Measurements from ENCODE around the gene ATR.
A peak's percentile ranks its signal among the peaks of the same experiment; 100 is the strongest.
"Not testable (repeated sequence)": the region's sequence is repeated elsewhere in the genome, so short reads cannot be mapped to it uniquely, and the experiment has no call there.

Gene ATR

DNA sequence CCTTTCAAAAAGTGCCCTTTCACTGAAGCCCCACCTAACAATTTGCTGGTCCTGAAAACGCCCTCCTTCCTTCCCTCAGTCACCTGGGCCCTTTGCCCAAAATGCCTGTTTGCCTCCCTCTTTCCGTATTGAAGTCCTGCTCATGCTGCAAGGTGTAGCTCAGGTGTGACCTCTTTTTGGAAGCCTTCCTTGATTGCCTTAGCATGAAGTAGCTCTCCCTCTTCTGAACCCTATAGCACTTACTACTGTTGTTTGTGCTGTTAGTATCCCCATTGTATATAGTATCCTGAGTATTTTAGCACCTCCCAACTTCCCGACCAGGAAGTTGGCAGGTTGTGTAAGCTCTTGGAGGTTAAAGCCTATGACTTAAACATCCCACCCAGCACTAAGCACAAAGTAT is 19.4 kb upstream of the ATR start:
- no peak overlapping the region for H3K27ac Mint-ChIP-seq
- no peaks in the 10 kb centered on the region for H3K9me3 Mint-ChIP-seq
- H3K36me3 Mint-ChIP-seq (ENCODE audit: low read depth) = no peaks in the 10 kb centered on the region
- peak overlapping the region; percentile 70 to 77 (median 71) for H3K4me3 Mint-ChIP-seq
- TF ChIP-seq, protein P1, sequence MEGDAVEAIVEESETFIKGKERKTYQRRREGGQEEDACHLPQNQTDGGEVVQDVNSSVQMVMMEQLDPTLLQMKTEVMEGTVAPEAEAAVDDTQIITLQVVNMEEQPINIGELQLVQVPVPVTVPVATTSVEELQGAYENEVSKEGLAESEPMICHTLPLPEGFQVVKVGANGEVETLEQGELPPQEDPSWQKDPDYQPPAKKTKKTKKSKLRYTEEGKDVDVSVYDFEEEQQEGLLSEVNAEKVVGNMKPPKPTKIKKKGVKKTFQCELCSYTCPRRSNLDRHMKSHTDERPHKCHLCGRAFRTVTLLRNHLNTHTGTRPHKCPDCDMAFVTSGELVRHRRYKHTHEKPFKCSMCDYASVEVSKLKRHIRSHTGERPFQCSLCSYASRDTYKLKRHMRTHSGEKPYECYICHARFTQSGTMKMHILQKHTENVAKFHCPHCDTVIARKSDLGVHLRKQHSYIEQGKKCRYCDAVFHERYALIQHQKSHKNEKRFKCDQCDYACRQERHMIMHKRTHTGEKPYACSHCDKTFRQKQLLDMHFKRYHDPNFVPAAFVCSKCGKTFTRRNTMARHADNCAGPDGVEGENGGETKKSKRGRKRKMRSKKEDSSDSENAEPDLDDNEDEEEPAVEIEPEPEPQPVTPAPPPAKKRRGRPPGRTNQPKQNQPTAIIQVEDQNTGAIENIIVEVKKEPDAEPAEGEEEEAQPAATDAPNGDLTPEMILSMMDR (IDR thresholded peaks at IDR 0.05; ENCODE audit: unreplicated experiment in 3 of 3) = no peak
- H3K27me3 Mint-ChIP-seq (ENCODE audit: low read depth) = peaks cover 38% of the 10 kb centered on the region
- H3K4me1 Mint-ChIP-seq = peaks cover 21% of the 10 kb centered on the region

DNA sequence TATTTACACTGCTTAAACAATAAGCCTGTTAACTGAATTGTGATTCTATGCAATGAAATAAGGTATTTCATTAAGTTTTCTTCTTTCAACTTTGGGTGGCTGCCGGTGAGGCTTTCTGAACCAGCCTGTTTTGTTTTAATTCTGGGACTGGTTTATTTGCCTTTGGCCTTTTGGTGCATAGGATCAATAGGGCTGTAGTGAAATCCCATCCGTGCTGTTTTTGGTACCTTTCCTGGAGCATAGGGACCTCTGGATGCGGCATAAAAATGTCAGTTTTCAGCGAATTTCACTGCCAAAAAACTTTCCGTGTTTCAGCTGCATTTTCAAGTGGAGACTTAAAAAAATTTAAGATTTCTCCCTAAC is 18.2 kb upstream of the ATR start:
- H3K4me1 Mint-ChIP-seq = peaks cover 21% of the 10 kb centered on the region
- H3K9me3 Mint-ChIP-seq = no peaks in the 10 kb centered on the region
- peak overlapping the region; percentile 94 to 97 (median 96) for H3K4me3 Mint-ChIP-seq

DNA sequence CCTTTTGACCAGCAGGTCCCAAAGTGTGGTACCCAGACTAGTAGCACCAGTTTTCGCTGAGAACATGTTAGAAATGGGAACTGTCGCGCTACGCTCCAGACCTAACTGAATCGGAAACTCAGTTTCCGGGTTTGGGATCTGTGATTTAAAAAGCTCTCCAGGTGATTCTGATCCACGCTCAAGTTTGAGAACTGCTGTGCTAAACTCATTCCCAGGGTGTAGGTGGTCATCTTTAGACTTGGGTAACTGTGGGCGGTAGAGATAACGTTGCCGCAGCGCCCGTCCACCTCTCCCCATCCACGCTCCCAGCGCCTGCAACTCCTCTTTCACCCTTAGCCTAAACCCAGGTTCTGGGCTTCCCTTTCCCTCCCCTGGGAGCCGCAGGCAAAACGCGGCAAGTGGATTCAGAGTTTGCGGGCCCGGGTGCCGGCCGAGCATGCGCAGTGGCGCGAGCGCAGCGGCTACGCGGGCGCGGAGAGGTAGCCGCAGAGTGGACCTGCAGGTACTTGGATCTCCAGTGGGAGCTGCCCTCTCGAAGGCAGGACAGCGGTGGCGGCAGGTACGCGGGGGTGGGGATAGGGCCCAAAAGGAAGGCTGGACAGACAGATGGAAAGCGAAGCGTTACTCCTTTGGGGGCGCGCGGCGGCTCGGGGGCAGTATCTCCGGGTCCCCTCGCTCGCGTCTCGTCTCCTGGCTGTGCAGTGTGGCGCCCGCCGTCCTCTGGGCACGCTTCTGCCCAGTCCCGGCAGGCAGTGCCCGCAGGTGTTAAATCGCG is 17.6 kb upstream of the ATR start, which contains the start of gene PLS1:
Gene PLS1, plus strand, starts transcription at position 443 of the 775 bp plus-strand sequence. CDS start 67,845 bp downstream, outside the sequence.
- Mint-ChIP-seq H3K27me3 (ENCODE audit: low read depth) (peaks cover 42% of the 10 kb centered on the region), H3K4me3 (peak within 1 kb of the TSS; percentile 94 to 97 (median 96)), H3K4me1 (peaks cover 21% of the 10 kb centered on the region), H3K9me3 (no peaks in the 10 kb centered on the region), H3K27ac (peak within 1 kb of the TSS; percentile 84 to 97 (median 87)), H3K36me3 (ENCODE audit: low read depth) (no peaks in the 10 kb centered on the region)
- TF ChIP-seq, protein P1 (IDR thresholded peaks at IDR 0.05; ENCODE audit: unreplicated experiment in 3 of 3) = no peak

More for the DNA sequence above, 18.2 kb upstream of the ATR start:
- no peaks in the 10 kb centered on the region for H3K36me3 Mint-ChIP-seq (ENCODE audit: low read depth)
- H3K27ac Mint-ChIP-seq = peak overlapping the region in 2 of 3 experiments; percentile 41 to 84
- TF ChIP-seq, protein P1 (IDR thresholded peaks at IDR 0.05; ENCODE audit: unreplicated experiment in 3 of 3) = no peak
- peaks cover 38% of the 10 kb centered on the region for H3K27me3 Mint-ChIP-seq (ENCODE audit: low read depth)

DNA sequence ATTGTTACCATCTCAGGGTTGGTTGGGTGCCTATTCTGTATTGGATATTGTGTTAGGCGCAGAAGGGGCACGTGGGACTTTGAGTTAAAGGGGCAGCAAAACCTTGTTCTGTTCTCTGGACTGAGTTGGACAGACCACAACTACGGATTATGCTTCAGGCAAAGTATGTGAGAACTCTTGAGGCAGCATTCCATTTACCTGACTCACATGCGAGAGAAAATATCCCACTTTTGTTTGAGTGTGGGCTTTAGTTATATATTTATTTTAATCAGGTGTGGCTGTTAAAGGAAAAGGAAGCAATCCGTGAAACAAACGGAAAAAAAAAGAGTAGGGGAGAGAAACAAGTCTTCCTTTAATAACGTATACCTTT is 17.0 kb upstream of the ATR start:
- TF ChIP-seq, protein P1 (IDR thresholded peaks at IDR 0.05; ENCODE audit: unreplicated experiment in 3 of 3) = no peak
- H3K27ac Mint-ChIP-seq = peak overlapping the region; percentile 84 to 97 (median 87)
- peaks cover 21% of the 10 kb centered on the region for H3K4me1 Mint-ChIP-seq
- H3K36me3 Mint-ChIP-seq (ENCODE audit: low read depth) = no peaks in the 10 kb centered on the region
- peaks cover 42% of the 10 kb centered on the region for H3K27me3 Mint-ChIP-seq (ENCODE audit: low read depth)
- no peaks in the 10 kb centered on the region for H3K9me3 Mint-ChIP-seq
- H3K4me3 Mint-ChIP-seq = peak overlapping the region; percentile 94 to 97 (median 96)

DNA sequence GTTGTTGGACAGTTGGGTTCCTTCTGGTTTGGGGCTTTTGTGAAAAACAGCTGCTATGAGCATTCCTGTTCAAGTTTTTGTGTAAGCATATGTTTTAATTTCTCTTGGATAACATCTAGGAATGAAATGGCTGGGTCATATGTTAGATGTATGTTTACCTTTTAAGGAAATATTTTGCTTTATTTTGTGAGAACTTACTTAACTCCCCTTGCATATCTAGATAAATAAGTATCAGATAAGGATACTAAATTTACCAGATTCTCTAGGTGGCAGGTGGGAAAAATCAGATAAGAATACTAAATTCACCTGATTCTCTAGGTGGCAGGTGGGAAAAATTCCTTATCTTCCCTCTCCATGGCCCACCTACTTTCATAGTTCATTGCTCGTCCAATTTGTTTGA is 16.6 kb upstream of the ATR start:
- peak overlapping the region; percentile 94 to 97 (median 96) for H3K4me3 Mint-ChIP-seq
- TF ChIP-seq, protein P1 (IDR thresholded peaks at IDR 0.05; ENCODE audit: unreplicated experiment in 3 of 3) = no peak
- H3K27ac Mint-ChIP-seq = peak overlapping the region; percentile 84 to 97 (median 87)
- no peaks in the 10 kb centered on the region for H3K9me3 Mint-ChIP-seq
- H3K27me3 Mint-ChIP-seq (ENCODE audit: low read depth) = peaks cover 42% of the 10 kb centered on the region
- H3K36me3 Mint-ChIP-seq (ENCODE audit: low read depth) = no peaks in the 10 kb centered on the region
- peaks cover 21% of the 10 kb centered on the region for H3K4me1 Mint-ChIP-seq

DNA sequence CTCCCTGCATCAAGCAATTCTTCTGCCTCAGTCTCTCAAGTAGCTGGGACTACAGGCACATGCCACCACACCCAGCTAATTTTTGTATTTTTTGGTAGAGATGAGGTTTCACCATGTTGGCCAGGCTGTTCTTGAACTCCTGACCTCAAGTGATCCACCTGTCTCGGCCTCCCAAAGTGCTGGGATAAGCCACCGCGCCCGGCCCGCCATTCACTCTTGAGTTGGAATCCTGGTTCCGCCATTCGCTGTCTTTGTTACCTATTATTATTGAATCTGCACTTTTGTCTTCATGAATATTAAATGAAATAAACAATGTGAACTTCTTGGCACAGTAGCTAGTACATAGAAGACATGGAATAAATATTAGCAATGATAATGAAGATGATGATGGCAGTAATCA is 13.7 kb upstream of the ATR start:
- Mint-ChIP-seq H3K27me3 (ENCODE audit: low read depth) (peaks cover 29% of the 10 kb centered on the region), H3K4me1 (peaks cover 13% of the 10 kb centered on the region)
- H3K4me3 Mint-ChIP-seq; H3K9me3 Mint-ChIP-seq; H3K36me3 Mint-ChIP-seq (ENCODE audit: low read depth); H3K27ac Mint-ChIP-seq: not testable (repeated sequence)
